GM18861 (cell line): ENCODE data around the gene CORO6.

ENCODE experiments used
- ATAC-seq: cut with Tn5 transposase; IDR thresholded peaks from one replicate; pipeline ENCODE4 v1.9.1; 2021; ENCODE audit not compliant: unreplicated experiment

The CORO6 gene

GRCh38 chr17:29613856-29614255 lies 8.9 kb downstream of the CORO6 start:
- no peak for ATAC-seq

DNA sequence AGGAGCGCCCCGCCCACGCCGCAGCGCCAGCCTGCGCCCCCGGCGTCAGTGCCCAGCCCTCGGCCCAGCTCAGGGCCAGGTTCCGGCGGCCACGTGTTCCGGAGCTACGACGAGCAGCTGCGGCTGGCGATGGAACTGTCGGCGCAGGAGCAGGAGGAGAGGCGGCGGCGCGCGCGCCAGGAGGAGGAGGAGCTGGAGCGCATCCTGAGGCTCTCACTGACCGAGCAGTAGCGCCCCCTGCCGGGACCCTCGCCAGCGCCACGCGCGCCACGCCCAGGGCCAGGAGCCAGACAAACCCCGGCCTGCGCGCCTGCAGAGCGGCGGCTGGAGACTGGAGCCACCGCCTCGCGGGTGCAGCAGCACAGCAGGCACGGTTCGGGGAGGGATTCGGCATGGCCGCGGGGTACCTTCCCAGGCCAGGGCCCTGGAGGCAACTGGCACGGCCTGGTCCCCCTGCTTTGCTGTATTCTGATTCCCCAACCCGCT lies 9.3 kb downstream of the CORO6 start:
- no peak for ATAC-seq

- no peak for ATAC-seq
Measured at GRCh38 chr17:29612404-29613280, 10.1 kb downstream of the CORO6 start.

- no peak for ATAC-seq
Measured at GRCh38 chr17:29612094-29612403, 10.7 kb downstream of the CORO6 start.

DNA sequence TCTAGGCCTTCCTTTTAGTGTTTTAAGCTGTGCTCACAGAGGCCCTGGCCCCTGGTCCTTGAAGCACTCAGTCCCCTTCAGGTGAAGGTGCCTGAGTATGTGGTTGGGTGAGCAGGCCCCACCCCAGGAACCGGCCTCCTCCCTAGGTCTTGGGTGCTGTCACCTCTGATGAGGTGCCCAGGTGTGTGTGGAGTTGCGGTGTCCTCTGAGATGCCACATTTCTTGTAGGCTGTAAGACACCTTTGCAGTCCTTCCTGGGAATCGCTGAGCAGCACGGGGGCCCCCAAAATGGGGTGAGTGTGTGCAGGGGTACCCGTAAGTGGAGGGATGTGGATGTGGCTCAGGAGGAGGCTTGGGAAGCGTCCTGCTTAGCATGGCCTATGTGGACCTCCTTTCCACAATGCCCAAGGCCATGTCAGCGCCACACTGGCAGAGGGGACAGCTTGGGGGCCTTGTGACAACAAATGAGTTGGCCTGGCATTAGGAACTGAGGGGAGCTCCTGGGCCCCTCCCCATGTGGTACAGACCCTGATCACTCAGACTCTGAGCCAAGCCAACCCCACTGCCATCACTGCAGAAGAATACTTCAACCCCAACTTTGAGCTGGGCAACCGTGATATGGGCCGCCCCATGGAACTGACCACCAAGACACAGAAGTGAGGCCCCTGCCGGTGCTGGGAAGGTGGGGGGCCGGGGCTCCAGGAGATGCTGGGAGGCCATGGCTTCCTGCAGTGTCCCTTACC lies 11.2 kb downstream of the CORO6 start:
- no peak for ATAC-seq

- ATAC-seq = no peak
Measured at GRCh38 chr17:29610395-29610794, 12.3 kb downstream of the CORO6 start.

- ATAC-seq = no peak
Measured at GRCh38 chr17:29608986-29609385, 13.7 kb downstream of the CORO6 start.

DNA sequence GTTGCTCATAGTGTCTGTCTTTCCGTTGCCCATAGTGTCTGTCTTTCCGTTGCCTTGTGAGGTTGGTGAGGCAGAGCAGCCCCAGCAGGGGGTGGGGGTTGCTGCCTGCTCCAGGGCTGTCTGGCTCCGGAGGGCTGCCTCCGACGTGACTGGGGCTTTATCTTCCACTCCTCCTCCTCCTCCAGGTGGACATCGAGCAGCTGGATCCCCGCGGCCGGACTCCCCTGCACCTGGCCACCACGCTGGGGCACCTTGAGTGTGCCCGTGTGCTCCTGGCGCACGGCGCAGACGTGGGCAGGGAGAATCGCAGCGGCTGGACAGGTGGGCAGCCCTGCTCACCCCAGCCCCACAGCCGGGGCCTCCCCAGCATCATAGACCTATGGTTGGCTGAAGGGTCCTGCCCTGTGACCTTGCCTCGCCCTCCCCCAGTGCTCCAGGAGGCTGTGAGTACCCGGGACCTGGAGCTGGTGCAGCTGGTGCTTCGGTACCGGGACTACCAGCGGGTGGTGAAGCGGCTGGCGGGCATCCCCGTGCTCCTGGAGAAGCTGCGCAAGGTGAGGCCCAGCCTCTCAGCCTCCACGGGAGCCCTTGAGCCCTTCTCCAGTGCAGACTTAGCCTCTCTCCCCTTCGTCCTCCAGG lies 15.0 kb downstream of the CORO6 start:
- no peak for ATAC-seq

- ATAC-seq = no peak
Measured at GRCh38 chr17:29603109-29603674, 19.5 kb downstream of the CORO6 start.

DNA sequence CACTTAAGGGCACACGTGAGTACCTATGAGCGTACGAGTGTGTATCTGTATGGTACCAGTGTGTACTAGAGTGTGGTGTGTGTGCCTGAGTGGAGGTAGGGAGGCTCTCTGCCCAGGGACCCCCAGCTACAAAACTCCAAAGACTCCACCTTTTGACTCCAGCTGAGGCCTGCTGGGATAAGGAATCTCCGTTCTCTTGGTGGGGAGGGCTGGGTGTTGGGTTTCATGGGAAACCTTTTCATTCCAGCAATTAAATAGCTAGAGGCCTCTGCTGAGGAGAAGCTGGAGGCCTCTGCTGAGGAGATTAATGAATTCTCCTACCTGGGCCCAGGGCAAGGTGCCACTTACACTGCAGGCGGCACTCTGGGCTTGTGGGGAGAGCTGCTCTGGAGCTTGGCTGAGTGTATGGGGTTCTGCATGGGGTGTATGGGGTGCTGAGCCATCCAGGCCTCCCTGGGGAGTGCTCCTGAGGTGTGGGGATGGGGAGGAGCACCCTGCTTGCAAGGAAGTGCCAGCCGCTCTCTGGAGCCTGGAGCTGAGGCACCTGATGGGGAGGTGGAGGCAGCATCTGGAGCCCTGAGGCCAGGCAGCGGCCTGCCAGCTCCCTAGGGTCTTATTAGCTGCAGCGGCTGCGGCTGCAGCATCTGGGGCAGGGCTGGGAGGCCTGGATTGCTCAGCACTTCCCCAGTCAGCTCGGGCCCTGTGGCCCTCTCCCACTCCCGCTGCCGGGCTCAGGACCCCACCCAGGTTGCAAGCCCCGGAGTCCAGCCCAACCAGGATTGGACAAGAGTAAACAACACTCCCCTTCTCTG lies 25.1 kb downstream of the CORO6 start:
- ATAC-seq = no peak

- no peak for ATAC-seq
Measured at GRCh38 chr17:29596811-29597210, 25.9 kb downstream of the CORO6 start.

DNA sequence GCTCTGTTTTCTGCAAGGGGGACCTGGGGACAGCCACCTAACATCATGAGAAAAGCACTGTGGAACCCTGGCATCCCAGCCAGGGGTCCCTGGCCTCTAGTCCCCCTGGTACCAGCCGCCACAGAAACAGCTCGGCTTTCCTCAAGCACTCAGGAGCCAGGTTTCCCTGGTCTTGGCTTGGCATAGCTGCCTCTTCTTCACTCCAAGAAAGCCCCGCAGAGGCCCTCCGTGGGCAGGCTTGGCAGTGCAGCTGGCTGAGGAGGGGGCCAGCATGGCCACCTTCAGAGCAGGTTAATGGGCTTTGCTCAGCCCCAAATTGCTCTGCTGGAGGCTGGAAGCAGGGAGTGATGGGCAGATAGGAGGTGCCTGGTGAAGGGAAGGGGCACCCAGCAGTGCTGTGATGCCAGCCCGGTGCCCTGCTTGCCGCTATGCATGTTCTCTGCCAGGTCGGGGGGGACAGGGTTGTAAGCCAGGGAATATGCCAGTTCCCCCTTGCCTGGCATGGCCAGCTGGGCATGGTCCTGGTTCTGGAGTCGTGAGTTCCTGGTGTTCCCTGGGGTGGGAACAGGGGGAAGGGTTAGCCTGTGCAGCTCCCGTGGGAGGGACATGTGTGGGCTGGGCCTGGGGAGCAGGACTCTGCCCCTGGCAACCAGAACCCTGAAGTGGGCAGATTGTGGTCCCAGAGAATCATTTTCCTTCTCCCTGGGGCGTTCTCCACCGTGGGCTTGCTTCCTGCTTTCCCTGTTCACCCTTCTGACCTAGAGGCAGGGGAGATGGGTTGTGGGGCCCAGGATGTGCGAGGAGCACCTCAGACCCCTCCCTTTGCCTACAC lies 26.6 kb downstream of the CORO6 start:
- ATAC-seq = no peak

GRCh38 chr17:29595107-29595942 lies 27.4 kb downstream of the CORO6 start:
- no peak for ATAC-seq

DNA sequence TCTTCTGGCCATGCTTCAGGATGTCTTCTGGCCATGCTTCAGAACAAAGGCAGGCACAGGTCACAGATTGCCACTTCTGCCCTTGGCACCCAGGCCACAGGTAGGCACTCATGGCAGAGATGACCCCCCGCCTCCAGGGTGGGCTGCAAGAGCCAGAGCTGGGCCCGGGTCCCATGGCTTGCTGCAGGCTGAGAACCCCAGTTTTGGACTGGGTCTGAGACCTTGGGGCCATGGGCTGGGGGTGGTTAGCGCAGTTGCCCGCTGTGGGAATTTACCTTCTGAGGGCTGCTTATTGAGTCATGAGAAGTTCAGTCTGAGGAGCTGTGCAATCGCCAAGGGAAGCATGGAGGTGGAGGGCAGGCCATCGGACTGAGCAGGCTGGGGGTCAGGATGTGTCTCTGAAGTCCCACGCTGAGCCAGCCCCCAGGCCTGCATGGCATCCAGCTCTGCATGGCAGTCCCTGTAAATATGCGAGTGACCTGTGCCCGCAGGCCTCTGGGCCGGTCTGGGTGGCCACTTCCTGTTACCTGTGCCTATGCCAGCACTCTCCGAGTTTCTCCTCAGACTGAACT lies 28.1 kb downstream of the CORO6 start:
- ATAC-seq = no peak

DNA sequence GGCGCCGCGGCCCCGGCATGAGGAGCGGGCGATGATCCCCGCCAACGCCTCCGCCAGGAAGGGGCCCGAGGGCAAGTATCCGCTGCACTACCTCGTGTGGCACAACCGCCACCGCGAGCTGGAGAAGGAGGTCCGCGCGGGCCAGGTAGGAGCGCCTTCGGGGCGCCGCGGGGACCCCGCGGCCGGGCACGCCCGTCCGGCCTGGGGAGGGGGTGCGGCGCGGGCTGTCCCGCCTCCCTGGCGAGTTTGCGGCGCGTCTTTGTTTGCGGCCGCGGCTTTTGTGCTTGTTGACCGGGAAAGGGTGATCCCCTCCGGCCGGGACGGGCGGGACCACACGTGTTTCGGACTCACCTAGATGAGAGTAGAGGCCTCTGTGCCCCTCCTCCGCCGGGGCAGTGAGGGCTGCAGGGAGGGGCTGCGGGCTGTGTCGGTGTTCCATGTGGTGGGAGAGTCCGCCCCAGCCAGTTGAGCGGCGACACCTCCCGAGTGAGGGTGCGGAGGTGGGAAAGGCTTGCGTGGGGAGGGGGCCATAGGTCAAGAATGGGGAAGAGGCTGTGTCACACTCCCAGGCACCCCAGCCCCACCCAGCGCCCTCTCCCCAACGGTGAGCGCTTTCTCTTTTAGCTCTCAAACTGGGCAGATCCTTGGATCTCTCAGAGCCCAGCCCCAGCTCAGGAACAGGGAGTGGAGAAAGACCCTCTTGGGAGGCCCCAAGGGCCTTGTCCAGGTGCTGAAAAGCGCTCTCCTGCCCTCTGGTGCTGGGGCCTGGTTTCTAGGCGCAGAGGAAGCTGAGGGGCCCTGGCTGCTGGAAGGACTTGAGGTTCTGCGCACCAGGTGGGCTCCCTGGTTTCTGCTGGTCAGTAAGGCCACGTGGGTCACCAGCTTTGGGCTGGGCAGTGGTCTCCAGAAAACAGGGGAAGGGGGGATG lies 28.9 kb downstream of the CORO6 start:
- ATAC-seq = no peak

DNA sequence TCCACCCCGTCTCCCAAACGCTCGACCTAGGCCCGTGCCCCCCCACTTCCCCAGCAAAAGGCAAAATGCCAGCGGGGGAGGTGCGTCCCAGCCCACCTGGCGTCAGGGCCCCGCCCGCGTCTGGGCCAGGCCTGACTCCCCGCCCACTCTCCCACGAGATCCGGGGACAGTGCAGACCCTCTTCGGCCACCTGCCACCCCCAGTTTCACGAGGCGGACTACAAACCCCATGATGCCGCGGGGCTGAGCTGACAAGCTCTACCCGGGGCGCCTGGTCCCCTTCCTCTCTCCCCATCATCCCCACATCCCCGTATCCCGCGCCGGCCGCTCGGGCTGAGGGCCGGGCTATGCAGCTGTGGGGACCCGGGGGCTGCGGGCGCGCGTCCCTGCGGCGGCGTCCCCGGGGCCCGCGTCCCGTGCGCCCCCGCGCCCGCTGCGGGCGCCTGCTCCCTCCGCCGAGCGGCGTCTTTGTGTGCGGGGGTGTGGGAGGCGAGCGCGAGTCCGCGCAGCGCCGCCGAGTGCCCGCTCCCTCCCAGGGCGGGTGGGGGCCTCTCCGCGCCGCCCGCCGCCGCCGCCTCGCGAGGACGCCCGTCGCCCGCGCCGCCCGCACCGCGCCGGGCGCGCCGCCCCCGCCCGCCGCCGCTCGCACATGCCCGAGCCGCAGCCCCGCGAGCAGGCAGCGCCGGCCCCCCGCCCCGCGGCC lies 29.7 kb downstream of the CORO6 start, which contains the start of gene ANKRD13B:
Gene ANKRD13B, plus strand, starts transcription at position 283 of the 702 bp plus-strand sequence. CDS start 490 bp downstream, outside the sequence.
- ATAC-seq = no peak
